ENCODE measurements around the gene GPR141.
A peak's percentile ranks its signal among the peaks of the same experiment; 100 is the strongest.
"Not testable (repeated sequence)": the region's sequence is repeated elsewhere in the genome, so short reads cannot be mapped to it uniquely, and the experiment has no call there.

GPR141 gene

GRCh38 chr7:37690206-37690605 is 6.6 kb downstream of the GPR141 start:
- DNase-seq: no peak

DNA sequence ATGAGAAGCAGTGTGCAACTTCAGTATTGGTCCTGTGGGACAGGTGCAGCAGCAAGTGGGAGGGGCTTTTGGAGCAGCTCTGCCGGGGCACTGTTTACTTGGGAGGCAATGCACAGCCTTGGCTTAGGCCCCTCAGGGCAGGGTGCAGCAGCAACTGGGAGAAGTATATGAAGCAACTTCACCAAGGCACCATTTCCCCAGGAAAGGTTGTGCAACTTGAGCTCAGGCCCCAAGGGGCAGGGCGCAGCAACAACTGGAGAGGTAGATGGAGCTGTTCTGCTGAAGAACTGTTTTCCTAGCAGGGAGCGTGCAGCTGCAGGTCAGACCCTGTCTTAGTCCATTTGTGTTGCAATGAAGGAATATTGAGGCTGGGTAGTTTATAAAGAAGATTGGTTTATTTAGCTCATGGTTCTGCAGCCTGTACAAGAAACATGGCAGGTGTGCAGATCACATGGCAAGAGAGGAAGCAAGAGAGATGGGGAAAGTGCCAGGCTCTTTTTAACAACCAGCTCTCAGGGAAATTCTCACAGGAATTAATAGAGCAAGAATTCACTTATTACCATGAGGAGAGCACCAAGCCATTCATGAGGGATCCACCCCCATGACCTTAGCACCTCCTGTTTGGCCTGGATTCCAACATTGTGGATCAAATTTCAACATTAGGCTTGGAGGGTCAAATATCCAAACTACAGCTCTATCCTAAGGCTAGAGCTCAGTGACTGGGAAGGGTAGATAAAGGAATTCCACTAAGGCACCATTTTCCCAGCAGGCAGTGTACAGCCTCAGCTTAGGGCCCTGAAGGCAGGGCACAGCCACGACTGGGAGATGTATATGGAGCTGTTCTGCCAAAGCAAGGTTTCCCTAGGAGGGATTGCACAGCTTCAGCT is 10.9 kb downstream of the GPR141 start:
- DNase-seq: no peak

DNA sequence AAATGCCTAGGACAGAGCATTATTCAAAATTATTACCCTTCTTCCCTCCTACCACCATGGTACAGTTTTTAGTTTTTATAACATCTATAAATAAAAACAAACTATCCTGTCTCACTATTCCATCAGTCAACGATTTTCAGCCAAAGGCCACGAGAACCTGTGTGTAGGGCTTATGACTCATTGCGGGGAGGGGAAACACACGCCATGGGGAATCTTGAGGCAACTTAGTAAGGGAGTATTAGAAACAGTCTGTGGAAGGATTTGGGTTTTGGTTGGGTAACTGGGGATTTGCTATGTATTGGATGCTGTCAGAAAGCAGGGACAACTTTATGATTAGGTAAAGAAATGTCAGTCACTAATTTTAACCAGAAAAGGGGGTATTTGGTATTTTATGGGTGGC is 14.7 kb downstream of the GPR141 start:
- no peak for DNase-seq

- DNase-seq: no peak
Observed at GRCh38 chr7:37698782-37699181, 15.2 kb downstream of the GPR141 start.

DNA sequence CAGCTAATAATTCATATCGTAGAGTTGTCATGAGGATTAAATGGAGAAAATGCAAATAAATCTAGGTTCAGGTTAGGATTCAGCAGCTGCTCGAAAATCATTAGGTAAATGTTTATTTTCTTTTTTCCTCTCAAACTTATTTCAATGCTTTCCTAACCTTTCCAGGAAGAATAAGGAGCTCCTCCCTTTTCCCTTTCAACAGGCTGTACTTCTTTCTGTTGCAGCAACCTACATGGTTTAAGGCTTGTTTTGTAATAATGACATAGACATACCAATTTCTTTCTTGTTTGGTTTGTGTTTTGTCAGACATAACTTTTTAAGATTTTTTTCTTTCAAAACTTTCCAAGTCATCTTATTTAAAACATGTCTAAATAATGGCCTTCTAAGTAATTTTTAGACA is 18.2 kb downstream of the GPR141 start:
- DNase-seq: peak; percentile 74

GRCh38 chr7:37703361-37703760 is 19.8 kb downstream of the GPR141 start:
- no peak for DNase-seq

DNA sequence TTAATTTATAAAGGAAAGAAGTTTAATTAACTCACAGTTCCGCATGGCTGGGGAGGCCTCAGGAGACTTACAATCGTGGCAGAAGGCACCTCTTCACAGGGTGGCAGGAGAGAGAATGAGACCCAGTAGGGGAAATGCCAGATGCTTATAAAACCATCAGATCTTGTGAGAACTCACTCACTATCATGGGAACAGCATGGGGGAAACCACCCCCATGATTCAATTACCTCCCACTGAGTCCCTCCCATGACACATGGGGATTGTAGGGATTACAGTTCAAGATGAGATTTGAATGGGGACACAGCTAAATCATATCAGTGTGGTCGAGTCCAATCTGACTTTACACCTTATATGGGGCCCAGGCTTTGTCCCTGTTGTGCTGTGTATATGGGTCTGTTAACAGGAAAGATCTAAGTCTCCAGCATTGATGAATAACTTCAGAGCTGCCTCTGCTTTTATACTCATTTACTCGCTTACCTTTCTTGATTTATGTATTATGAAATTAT is 20.8 kb downstream of the GPR141 start:
- DNase-seq: not testable (repeated sequence)

GRCh38 chr7:37705976-37706375 is 22.4 kb downstream of the GPR141 start:
- DNase-seq: no peak

DNA sequence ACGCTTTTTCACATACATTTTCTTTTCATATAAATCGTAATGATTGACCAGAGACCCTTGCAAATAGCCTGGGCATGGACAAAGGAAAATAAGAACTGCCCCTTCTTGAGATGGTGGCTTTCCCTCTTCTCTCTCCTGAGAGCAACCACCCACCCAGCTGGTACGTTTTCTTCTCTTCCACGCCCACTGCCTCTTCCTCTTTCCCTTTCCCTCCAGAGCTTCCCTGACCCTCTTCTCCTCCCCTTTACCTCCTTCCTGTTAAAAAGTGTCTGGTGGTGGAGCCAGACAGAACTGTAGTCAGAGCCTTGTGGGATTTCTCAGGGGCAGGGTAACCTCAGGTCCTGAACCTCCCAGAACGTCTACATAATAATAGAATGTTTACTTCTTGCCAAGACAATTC is 23.2 kb downstream of the GPR141 start:
- DNase-seq: no peak

DNA sequence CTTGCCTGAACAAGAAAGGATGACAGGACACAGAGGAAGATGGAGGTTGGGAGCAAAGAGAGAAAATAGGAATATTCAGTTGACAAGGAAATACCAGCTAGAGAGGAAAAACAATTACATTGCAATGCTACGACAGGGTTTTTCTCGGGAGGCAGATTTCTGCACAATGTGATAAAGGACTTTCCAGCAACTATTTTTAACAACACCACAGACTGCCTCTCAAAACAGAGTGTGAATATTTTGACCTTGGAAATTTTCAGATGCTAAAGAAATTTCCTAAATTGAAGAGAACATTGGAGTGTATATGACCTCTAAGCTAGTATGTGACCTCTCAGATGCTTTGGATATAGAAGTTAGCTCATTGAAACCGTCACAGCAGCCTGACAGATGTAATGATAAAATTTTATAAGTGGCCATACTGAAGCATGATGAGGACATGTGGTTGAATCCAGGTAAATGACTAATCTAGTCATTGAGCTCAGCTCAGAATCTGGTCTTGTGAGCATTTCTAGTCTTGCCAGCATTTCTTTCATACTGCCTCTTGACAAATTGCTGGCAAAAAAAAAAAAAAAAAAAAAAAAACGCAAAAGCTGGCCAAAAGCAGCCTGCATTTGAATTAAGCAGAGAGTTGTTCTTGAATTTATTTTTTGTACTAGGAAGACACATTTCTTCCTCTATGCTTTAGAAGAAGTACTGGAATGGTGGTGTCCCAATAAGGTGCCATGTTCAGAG is 24.4 kb downstream of the GPR141 start:
- no peak for DNase-seq

DNA sequence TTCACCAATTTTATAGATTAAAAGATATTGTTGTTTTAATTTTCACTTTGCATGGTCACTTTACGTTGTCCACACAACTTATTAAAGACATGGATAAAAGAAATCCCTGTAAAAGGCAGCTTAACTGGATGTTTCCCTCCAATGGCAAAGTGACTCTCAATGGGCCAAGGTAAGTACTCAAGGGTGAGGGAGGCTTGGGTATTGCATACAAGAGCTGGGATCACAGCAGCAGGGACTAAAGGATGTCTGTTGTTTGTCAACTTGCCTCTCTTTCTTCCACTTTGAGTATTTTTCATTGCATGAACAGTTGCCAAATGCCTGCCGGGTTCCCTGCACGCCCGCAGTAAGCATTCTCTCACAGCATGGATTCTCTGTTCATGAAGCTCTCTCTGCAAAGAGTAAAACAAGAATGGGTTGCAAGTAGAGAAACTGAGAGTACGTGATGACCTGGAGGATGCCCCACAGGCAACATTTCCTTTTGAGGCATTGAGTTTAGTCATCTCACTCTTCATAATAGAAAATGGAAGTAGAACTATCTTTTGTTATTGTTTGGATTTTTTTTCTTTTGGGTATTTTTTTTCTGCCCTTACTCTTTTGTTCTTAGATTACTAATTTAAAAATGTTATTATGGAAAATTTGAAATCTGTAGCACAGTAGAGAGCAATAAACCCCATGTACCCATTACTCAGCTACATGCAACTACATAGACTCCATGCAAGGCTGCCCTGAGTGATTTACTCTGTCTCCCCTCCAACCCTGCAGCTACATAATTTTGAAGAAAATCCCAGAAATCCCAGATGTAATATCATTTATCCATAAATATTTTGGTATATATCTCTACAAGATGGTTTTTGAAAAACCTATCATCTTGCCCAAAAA is 26.3 kb downstream of the GPR141 start:
- DNase-seq: no peak

- DNase-seq: no peak
Observed at GRCh38 chr7:37713613-37714012, 30.0 kb downstream of the GPR141 start.

DNA sequence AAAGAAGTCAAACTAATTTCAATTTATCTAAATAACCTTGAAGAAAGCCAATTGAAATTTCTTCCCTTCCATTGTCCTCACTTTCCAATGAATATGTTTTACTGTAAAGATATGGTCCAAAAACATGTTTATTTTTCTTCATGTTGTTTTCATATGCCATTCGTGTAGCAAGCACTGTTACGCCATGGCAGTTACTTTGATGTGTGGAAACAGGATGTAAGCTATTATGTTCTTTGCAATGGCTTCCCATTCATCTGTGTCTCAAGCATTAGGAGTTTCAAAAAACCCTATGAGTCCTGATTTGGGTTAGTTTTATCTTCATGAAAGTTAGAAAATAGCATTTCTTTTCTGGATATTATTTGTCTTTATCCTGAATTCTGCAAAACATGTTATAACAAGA is 31.0 kb downstream of the GPR141 start:
- no peak for DNase-seq

DNA sequence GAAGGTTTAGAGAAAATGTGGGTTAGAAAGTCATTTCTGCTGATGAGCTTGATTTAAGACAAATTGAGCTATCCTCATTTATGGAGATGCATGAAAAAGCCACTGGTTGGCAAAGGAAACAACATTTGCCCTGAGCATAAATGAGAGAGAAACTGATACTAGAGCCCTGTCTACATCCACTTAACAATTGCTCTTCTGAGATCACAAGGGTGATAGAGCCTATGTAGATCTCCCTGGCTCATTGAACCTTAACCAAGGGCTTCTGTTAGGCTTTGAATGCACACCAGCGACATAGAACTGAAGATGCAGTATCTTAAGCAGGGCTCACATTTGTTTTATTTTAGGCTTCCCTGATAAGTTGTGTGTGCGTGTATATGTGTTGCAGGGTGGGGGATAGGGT is 35.0 kb downstream of the GPR141 start:
- no peak for DNase-seq

DNA sequence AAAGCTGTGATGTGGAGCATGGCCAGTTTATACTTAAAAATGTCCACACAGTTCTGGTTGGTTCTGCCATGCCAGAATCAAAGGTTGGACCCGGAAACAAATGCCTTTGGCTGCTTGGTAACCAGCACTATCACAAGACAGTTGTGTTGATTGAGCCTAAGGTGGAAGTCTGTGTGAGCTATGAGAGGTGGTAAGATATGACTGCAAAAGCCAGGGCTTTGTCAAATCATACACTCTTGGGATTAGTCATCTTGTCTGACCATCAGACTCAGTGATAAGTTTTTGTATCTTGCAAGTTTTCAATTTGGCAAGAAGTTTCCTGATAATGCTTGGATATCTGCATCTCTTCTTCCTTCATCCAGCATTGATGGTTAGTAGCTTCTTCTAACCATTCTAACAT is 35.5 kb downstream of the GPR141 start:
- no peak for DNase-seq

DNA sequence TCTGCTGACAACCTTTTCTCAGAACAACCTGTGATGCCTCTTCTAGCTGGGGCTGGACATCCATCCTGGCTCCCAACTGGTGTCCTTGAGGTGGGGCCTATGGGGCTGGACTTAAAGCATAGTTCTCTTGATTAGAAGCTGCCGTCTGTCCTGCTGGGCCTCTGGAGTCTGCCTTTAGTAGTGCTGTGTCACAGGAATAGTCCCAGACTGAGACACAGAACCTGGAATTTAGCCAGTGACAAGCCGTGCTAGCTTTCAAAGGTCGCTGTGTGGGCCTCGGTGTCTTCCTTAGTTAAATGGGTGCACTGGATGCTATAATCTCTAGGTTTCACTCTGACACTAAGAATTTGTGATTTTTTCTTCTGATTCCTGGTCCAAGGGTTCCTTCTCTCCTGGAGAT is 41.2 kb downstream of the GPR141 start:
- DNase-seq: no peak

GRCh38 chr7:37726016-37726415 is 42.5 kb downstream of the GPR141 start:
- DNase-seq: no peak

GRCh38 chr7:37728747-37729146 is 45.2 kb downstream of the GPR141 start:
- no peak for DNase-seq

DNA sequence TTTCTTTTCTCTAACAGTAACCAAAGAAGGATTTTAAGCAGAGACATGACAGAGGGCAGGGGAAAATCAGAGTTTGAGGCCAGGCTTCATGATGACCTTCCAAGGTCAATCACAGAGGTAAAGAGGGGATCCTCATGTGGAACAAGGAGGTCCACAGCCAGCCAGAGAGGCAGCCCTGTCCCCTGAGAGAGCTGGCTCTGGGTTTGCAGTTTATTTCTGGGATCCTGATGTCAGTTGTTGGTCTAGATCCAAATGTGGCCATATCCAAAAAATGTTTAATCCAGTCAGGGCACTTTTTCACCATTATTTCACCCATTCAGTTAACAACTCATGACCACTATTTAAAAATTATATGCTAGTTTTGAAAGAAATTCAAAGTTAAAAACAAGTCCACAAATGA is 45.6 kb downstream of the GPR141 start:
- DNase-seq: no peak

DNA sequence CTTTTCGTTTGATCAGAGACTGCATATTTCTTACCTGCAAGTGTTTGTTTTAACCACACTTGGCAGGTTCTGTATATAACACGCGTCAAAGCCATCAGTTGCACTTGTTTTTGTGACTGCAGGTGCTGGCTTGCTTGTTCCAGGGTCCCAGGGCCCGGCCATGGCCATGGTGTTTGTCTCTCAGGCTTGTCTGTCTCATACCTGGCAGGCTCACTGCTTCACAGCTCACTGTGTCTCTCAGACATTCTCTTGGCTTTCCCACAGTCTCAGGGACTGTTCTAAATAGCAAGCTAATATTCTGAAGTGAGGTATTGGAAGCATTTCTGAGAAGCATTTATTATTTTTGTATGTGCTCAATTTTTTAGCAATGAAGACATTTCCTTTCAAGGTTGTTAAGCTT is 46.9 kb downstream of the GPR141 start:
- DNase-seq: no peak

GRCh38 chr7:37732253-37732652 is 48.7 kb downstream of the GPR141 start:
- peak; percentile 26 for DNase-seq

- DNase-seq: no peak
Observed at GRCh38 chr7:37732888-37733287, 49.3 kb downstream of the GPR141 start.

- no peak for DNase-seq
Observed at GRCh38 chr7:37735196-37735595, 51.6 kb downstream of the GPR141 start.
